Activated T-helper 9 cell treated with anti-CD3 and anti-CD28 coated beads, Interleukin-2, amount 50 U/mL, for 16 hours (primary cell): ENCODE measurements around the gene PSPN.

Source experiments
- DNase-seq: peaks from one replicate; pipeline ENCODE4 v3.0.0-alpha.2; 2020; ENCODE audit warnings: low read depth

PSPN gene

DNA sequence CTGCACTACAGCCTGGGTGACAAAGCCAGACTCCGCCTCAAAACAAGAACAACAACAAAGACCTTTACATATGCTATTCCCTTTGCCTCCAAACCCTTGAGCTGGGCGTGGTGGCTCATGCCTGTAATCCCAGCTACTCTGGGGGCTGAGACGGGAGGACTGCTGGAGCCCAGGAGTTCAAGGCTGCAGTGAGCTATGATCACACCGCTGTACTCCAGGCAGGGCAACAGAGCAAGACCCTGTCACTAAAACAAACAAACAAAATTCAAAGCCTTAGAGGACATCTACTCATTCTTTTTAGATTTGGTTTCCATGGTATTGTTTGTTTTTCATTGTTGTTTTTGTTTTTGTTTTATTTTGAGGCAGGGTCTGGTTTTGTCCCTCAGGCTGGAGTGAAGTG, 50.1 kb downstream of the PSPN start:
- DNase-seq, result no peak
